HepG2 (cell line): ENCODE results near the gene PUDP. TPM values are rescaled to one million over a fixed set of nuclear protein-coding genes. Genes with fewer than 3 reads are reported as not detected.

Source experiments
- ATAC-seq: fragments of 200-7000 bp; cut with Tn5 transposase; 3 replicates; pipeline ENCODE4 v1.9.1; 2020; ENCODE audit warnings: mild to moderate bottlenecking, moderate library complexity
- BruUV-seq: library from RNA; stranded (reverse); fragments of 400-500 nt; replicated peaks from 2 replicates; lab custom pipeline; 2021; lab: Mats Ljungman, UMichigan
- CTCF ChIA-PET: fragments of 300-600 bp; formaldehyde crosslinking; extraction: SDS; loops from one replicate; lab custom pipeline; 2021; ENCODE audit warnings: low total read pairs, inconsistent platforms, low intra/inter-chr PET ratio; lab: Yijun Ruan, JAX
- POLR2A ChIA-PET: fragments of 350-600 bp; sonication (Branson Sonifier 250); formaldehyde crosslinking; loops from one replicate; lab custom pipeline; 2020; ENCODE audit warnings: antibody characterized with exemption, inconsistent platforms; lab: Yijun Ruan, JAX
- DNase-seq: peaks from one replicate; pipeline ENCODE4 v3.0.0-alpha.2; 2015; ENCODE audit warnings: low spot score
- FAIRE-seq: peaks from 3 replicates; lab custom pipeline; 2011; peaks lifted over from hg19 to GRCh38; lab: Jason Lieb, UNC
- H2AFZ ChIP-seq: one replicate; pipeline ENCODE4 v1.6.1; 2011; ENCODE audit warnings: low read length, inconsistent platforms
- H3K27ac ChIP-seq: fragments of 300-600 bp; 3 replicates; pipeline ENCODE4 v1.8.0; 2011; ENCODE audit warnings: mixed run types, mild to moderate bottlenecking, mixed read lengths, low read length, inconsistent platforms; ENCODE audit not compliant: insufficient read depth; ENCODE audit errors: extremely low read length
- H3K27me3 ChIP-seq, 2 experiments: fragments of 200-600 bp in 1 of 2; 2 replicates in 1 of 2; 3 replicates in 1 of 2; pipeline versions ENCODE4 v1.6.0 to v1.8.0; 2011; ENCODE audit warnings: low read length in 2 of 2, mild to moderate bottlenecking in 2 of 2, moderate library complexity in 2 of 2, inconsistent platforms in 1 of 2; ENCODE audit not compliant: insufficient read depth in 2 of 2, control insufficient read depth in 1 of 2
- H3K36me3 ChIP-seq, 2 experiments: fragments of 200-600 bp in 1 of 2; replicated peaks in 1 of 2; 2 replicates in 1 of 2; 3 replicates in 1 of 2; pipeline versions ENCODE4 v1.5.1 to v1.8.0; 2011; ENCODE audit warnings: low read length in 2 of 2, inconsistent platforms in 1 of 2; ENCODE audit not compliant: insufficient read depth in 2 of 2, control insufficient read depth in 1 of 2
- H3K4me1 ChIP-seq: 2 replicates; pipeline ENCODE4 v1.5.1; 2012; ENCODE audit warnings: low read length, inconsistent platforms; ENCODE audit not compliant: insufficient read depth
- H3K4me2 ChIP-seq: 2 replicates; pipeline ENCODE4 v1.6.0; 2011; ENCODE audit warnings: low read depth, low read length, inconsistent platforms
- H3K4me3 ChIP-seq, 3 experiments: fragments of 200-600 bp in 1 of 3; sonication (generic), shearing (Covaris generic) in 1 of 3; replicated peaks in 1 of 3; 2 replicates each; pipeline ENCODE4 v1.5.1; 2011 to 2016; ENCODE audit warnings: low read length in 3 of 3, inconsistent platforms in 2 of 3, low read depth in 2 of 3, mild to moderate bottlenecking in 2 of 3, control low read depth in 1 of 3, mixed read lengths in 1 of 3; ENCODE audit not compliant: insufficient read depth in 1 of 3
- H3K79me2 ChIP-seq: one replicate; pipeline ENCODE4 v1.6.1; 2011; ENCODE audit warnings: low read length, inconsistent platforms; ENCODE audit not compliant: insufficient read depth
- H3K9ac ChIP-seq: 2 replicates; pipeline ENCODE4 v1.6.0; 2011; ENCODE audit warnings: mild to moderate bottlenecking, low read depth, low read length, inconsistent platforms; ENCODE audit not compliant: insufficient read depth
- H3K9me3 ChIP-seq: 2 replicates; pipeline ENCODE4 v1.5.1; 2012; ENCODE audit warnings: mild to moderate bottlenecking, low read length
- H4K20me1 ChIP-seq: 2 replicates; pipeline ENCODE4 v1.6.0; 2011; ENCODE audit warnings: inconsistent platforms, mild to moderate bottlenecking, low read length, moderate library complexity; ENCODE audit not compliant: insufficient read depth
- ZBTB37 ChIP-seq: sonication (generic); formaldehyde crosslinking; IDR thresholded peaks from 2 replicates; pipeline ENCODE4 v1.4.0; 2020; ENCODE audit warnings: mild to moderate bottlenecking, missing genetic modification reagents
- ZBTB4 ChIP-seq: sonication (generic); formaldehyde crosslinking; IDR thresholded peaks from 2 replicates; pipeline ENCODE4 v1.4.0; 2020; ENCODE audit warnings: missing genetic modification reagents, mild to moderate bottlenecking, borderline replicate concordance
- WGBS: methylation state at CpG from one replicate; pipeline ENCODE4 v1.1.6; 2017; ENCODE audit warnings: low lambda C conversion rate; 5-methylcytosine and 5-hydroxymethylcytosine counted together
- in situ Hi-C: cut with HindIII; loops from 2 replicates; pipeline ENCODE4 v1.10.0; 2017; ENCODE audit warnings: low pct_unique_long_range_greater_than_20kb; ENCODE audit not compliant: extremely low pct_ligation_motif_present
- intact Hi-C: fragments of 100-400 bp; cut with micrococcal nuclease; formaldehyde crosslinking; loops from one replicate; pipeline ENCODE4 v1.10.0; 2022; ENCODE audit not compliant: unreplicated experiment
- polyA plus RNA-seq, 8 experiments: library from polyadenylated mRNA; depleted of rRNA in 3 of 8; stranded (reverse) in 7 of 8; unstranded in 1 of 8; fragments of >200 nt; fragmentation: Illumina TruSeq in 4 of 8; extraction: Trizol in 4 of 8; gene quantifications; 2 replicates each; pipeline versions ENCODE4 v1.2.1 to v1.2.3, GENCODE V29; 2011 to 2016; ENCODE audit warnings: low read depth in 4 of 8, missing spikeins in 1 of 8, mixed read lengths in 1 of 8; ENCODE audit not compliant: insufficient read depth in 1 of 8
- total RNA-seq, 5 experiments: library from RNA; depleted of rRNA; stranded (reverse); fragments of >200 nt; fragmentation: Illumina TruSeq; extraction: Trizol; gene quantifications; 2 replicates each; pipeline ENCODE4 v1.2.3, GENCODE V29; 2016; ENCODE audit warnings: low read depth in 1 of 5

The PUDP gene
- total and polyA plus RNA-seq, 2 of the 13 experiments (the other 11 are each of a cell fraction or from before 2014, with no cell fraction given): 7.5 to 23.5 TPM

GRCh38 chrX:7071390-7071789 lies 76.6 kb downstream of the PUDP start:
- ATAC-seq (no peak), DNase-seq (no peak)

More at GRCh38 chrX:7071390-7071789, 76.6 kb downstream of the PUDP start:
- no peak overlapping the region for H3K27ac ChIP-seq
- POLR2A ChIA-PET: no interaction called here
- CTCF ChIA-PET: no interaction called here
- no peak overlapping the region for H2AFZ ChIP-seq
- H3K4me1 ChIP-seq: no peaks in the 10 kb centered on the region
- BruUV-seq: no TSS peak
- intact Hi-C loops (no loop called here), in situ Hi-C loops (no loop called here)
- no peaks in the 10 kb centered on the region for H3K27me3 ChIP-seq
- no peak for FAIRE-seq
- TF ChIP-seq ZBTB4 (CRISPR knock-in tag) (no peak), ZBTB37 (CRISPR knock-in tag) (no peak)
- no peaks in the 10 kb centered on the region for H4K20me1 ChIP-seq
- WGBS: 61% methylated on average over 3 of the region's 3 CpGs
- no peaks in the 10 kb centered on the region for H3K9me3 ChIP-seq
- H3K9ac ChIP-seq: no peak overlapping the region
- no peak overlapping the region for H3K4me3 ChIP-seq
- no peaks in the 10 kb centered on the region for H3K79me2 ChIP-seq
- no peaks in the 10 kb centered on the region for H3K36me3 ChIP-seq
- no peak overlapping the region for H3K4me2 ChIP-seq
